IPS DF 4.7 (cell line): Measurements from ENCODE around the gene EXOC3L2.
"Not testable (repeated sequence)": the region's sequence is repeated elsewhere in the genome, so short reads cannot be mapped to it uniquely, and the experiment has no call there.

Source experiments
- DNase-seq: peaks from one replicate; pipeline ENCODE4 v3.0.0-alpha.2; 2013; ENCODE audit warnings: low spot score; ENCODE audit errors: extremely low read depth

EXOC3L2 gene

GRCh38 chr19:45245334-45245787 lies at the start of gene EXOC3L2:
EXOC3L2 (minus strand) TSS chr19:45245407; CDS start chr19:45239045, 6,362 bp downstream.
- DNase-seq, result no peak

DNA sequence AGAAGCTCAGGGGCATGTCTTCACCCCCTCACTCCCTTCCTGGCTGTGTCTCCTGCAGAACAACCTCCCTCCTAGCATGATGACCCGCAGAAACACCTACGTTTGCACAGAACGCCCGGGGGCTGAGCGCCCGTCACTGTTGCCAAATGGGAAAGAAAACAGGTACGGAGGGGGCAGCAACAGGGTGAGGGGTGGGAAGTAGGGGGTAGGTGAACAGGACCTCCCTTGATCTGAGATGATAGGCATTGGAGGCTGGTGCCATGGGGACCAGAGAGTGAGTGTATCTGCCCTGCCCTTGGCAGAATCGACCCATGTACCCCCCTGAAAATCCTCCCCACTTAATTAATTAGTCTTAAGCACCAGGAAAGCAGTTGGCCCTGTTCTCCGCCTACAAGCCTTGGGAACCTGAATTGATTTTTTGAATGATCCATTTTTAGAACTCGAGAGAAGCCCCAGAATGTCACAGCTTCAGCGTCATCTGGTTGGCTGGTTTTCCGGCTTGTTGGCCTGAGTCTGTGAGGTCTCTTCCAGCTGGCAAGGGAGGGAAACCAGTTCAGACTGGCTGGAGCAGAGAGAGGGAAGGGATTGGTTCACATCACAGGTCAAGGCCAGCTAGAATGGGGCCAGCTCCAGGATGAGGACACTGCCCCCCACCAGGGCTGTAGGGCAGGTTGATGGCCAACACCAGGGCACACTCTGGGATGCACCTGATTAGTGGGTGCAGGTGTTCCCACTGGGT lies 49.3 kb upstream of the EXOC3L2 start:
- no peak for DNase-seq

GRCh38 chr19:45293682-45294081 lies 48.5 kb upstream of the EXOC3L2 start:
- no peak for DNase-seq

- no peak for DNase-seq
These were observed 46.6 kb upstream of the EXOC3L2 start for GRCh38 chr19:45291834-45292233.

GRCh38 chr19:45290381-45290931 lies 45.2 kb upstream of the EXOC3L2 start:
- no peak for DNase-seq

DNA sequence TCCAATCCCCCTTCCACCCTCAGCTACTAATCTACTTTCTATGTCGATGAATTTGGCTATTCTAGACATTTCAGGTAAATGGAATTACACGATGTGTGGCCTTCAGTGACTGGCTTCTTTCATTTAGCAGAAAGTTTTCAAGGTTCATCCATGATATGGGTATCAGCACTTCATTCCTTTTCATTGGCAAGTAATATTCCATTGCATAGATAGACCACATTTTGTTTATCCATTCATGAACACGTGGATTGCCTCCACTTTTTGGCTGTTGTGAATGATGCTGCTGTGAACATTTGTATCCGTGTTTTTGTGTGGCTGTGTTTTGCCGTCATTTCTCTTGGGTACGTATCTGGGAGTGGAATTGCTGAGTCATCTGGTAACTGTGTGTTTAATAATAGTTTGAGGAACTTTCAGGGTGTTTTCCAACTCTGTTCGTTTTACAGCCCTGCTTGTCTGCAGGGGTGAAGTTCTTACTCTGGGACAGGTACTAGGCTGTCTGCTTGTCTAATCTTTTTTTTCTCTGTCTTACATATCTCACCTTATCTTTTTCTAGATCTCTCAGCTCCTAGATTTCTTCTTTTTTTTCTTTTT lies 38.3 kb upstream of the EXOC3L2 start:
- DNase-seq, result no peak

GRCh38 chr19:45280471-45280961 lies 35.3 kb upstream of the EXOC3L2 start:
- no peak for DNase-seq

GRCh38 chr19:45279587-45280192 lies 34.5 kb upstream of the EXOC3L2 start:
- DNase-seq, result no peak

DNA sequence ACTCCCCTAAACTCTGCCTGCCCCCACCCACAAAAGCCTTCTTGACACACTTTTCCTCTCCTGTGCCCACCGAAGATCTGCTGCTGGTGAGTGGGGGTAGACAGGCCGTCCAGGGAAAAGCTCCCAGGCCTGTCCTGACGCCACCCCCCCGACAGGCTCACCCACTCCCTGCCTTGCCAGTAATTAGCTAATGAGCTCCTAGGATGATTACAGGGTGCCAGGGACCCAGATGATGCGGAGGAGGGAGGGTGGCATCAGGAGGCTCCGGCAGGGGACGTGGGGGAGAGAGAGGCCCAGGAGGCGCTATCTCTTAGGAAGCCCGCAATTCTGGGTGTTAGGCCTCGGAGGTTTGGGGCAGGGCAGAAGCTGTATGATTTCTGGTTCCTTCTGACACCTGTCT lies 32.9 kb upstream of the EXOC3L2 start:
- DNase-seq, result no peak

DNA sequence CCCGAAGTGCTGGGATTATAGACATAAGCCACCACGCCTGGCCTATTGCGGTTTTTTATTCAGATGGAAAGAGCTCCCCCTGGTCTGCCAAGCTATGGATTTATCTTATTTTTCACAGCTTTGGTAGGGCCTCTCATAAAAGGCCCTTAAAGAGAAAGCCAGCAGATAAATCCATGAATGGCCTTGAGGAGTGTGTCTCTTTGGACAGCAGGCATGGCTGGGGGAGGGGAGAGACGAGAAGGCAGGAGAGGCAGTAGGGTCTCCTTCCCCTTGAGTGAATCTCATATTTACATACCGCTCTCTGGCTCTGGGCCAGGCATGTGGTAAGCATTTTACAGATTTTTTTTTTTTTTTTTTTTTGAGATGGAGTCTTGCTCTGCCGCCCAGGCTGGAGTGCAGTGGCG lies 31.1 kb upstream of the EXOC3L2 start:
- DNase-seq, result no peak

DNA sequence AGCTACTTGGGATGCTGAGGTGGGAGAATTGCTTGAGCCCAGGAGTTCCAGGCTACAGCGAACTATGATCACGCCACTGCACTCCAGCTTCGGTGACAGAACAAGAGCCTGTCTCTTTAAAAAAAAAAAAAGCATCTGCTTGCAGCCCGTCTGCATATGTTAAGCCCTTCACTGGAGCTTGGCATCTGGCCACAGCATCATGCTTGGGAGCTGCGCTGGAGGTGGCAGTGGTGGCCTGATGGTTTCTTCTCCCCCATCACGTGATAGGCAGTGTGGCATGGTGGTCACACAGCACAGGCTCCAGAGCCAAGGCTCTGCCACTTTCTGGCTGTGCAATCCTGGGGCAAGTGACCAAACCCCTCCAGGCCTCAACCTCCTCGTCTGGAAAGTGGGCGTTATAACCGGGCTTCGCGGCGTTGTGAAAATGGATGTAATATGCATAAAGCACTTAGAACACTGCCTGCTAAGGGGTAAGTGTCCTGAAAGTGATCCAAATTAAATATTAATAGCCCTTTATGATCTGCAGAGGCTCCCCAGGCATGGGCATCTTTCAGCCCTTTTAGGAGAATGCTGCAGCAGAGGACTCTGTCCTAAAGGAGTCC lies 30.3 kb upstream of the EXOC3L2 start:
- no peak for DNase-seq

DNA sequence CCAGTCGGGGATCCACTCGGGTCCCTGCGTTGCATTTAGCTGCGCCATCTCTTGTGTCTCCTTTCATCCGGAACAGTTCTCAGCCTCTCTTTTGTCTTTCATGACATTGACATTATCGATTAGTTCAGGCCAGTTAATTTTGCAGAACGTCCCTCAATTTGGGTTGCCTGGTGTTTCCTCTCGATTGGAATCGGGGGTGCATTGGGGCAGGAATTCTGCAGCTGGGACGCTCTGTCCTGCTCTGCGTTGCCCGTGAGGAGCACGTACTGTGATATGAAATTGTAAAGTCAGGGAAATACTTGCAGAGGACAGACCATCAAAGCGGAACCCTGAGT lies 28.3 kb upstream of the EXOC3L2 start:
- no peak for DNase-seq

DNA sequence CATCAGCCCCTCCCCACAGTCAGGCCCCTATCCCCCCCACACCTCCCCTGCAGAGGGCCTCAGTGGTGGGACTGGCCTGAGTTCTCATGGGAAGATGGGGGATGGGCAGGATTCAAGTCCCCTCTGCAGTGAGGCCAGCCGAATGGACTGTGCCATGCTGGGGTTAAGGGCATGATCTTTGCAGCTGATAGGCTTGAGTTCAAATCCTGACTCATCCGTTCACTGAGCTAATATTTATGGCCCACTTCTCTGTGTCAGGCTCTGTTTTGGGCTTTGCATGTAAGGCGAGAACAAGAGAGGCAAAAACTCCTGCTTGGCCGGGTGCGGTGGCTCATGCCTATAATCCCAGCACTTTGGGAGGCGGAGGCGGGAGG lies 26.5 kb upstream of the EXOC3L2 start:
- no peak for DNase-seq

DNA sequence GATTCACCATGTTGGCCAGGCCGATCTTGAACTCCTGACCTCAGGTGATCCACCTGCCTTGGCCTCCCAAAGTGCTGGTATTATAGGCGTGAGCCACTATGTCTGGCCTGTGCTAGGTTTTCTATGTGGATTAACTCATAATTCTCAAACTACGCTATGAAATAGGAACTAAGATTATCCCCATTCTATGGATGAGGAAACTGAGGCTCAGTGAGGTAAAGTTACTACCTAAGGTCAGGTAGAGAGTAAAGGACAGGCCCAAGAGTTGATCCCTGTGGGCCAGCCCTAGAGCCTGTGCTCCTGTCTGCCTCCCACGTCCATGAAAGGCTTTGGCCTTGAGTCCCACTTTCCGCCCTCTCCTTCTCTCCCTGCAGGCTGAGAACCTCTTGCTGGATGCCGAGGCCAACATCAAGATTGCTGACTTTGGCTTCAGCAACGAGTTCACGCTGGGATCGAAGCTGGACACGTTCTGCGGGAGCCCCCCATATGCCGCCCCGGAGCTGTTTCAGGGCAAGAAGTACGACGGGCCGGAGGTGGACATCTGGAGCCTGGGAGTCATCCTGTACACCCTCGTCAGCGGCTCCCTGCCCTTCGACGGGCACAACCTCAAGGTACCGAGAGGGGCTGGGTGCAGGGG lies 26.0 kb upstream of the EXOC3L2 start:
- no peak for DNase-seq

DNA sequence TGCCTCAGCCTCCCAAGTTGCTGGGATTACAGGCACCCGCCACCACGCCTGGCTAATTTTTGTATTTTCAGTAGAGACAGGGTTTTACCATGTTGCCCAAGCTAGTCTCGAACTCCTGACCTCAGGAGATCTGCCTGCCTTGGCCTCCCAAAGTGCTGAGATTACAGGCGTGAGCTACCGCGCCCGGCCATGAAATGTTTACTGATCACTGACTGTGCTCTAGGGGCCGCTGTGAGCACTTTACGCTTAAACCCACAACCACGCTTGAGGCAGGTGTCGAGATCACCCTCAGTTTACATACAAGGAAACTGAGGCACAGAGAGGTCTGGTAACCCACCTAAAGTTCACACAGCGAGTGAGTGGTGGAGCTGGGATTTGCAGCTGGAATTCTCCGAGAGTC lies 24.7 kb upstream of the EXOC3L2 start:
- not testable (repeated sequence) for DNase-seq

DNA sequence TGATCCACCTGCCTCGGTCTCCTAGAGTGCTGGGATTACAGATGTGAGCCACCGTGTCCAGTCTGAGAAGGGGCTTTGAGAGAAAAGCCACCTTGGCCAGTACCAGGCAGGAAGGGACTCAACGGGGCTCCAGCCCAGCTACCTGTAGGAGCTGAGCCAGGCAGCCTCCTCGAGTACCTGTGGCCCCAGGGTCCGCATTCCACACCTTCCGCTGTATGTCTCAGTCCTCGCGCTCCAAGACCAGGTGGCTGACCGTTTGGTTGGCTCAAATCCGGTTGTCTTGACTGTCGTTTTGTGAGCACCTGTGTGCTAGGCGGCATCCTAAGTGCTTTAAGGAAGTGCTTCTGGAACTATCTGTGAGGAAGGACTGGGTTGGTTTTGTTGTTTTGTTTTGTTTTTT lies 22.1 kb upstream of the EXOC3L2 start:
- no peak for DNase-seq

- no peak for DNase-seq
These were observed 20.2 kb upstream of the EXOC3L2 start for GRCh38 chr19:45265375-45265774.

DNA sequence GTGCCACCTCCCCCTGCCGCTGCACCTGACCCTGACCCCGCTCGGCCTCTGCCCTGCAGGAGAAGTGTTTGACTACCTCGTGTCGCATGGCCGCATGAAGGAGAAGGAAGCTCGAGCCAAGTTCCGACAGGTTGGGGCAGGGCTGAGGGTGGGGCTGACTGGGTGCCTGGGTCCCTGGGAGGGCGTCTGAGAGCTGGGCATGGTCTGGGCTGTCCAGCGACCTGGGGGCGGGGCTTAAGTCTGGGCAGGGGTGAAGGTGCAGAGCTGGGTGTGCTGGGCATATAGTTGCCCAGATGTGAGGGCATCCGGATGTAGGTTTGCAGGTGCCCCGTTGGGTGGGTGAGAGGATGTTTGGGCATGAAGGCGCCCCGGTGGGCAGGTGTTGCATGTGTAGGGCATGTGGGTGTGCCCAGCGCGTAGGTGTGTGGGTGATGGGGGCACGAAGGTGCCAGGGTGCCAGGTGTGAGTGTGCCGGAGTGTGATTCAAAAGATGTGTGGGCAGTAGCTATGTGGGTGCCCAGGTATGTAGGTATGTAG lies 19.6 kb upstream of the EXOC3L2 start:
- DNase-seq, result no peak

- DNase-seq, result no peak
These were observed 17.8 kb upstream of the EXOC3L2 start for GRCh38 chr19:45263013-45263412.

DNA sequence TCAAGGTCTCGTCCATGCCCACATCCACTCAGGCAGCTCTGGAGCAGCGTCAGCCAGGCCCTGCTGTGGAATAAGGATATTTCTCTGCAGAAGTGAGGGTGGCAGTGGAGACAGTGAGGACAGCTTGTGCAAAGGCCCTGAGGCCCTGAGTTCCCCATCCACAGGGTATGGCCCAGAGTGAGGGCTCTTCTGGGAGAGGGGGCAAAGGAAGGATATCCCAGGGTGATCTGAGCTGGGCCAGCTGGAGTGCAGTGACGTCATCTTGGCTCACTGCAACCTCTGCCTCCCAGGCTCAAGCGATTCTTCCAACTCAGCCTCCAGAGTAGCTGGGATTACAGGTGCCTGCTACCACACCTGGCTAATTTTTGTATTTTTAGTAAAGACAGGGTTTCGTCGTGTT lies 17.4 kb upstream of the EXOC3L2 start:
- no peak for DNase-seq

DNA sequence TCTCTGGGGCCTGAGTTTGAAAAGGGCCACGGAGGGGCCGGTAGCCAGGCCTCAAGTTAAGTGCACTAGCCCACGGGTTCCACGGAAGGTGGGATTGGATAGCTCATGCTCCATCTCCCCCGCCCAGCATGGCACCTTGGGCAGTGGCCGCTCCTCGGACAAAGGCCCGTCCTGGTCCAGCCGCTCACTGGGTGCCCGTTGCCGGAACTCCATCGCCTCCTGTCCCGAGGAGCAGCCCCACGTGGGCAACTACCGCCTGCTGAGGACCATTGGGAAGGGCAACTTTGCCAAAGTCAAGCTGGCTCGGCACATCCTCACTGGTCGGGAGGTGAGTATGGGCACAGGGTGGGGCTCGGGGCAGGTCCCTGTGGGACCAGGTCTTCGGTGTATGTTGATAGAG lies 13.7 kb upstream of the EXOC3L2 start:
- DNase-seq, result no peak
